ENCODE data around the gene IFIT2.
A peak's percentile ranks its signal among the peaks of the same experiment; 100 is the strongest.
"Not testable (repeated sequence)": the region's sequence is repeated elsewhere in the genome, so short reads cannot be mapped to it uniquely, and the experiment has no call there.

IFIT2 gene

GRCh38 chr10:89279421-89279869, 22.4 kb upstream of the IFIT2 start:
- DNase-seq (ENCODE audit: low spot score): no peak

GRCh38 chr10:89280508-89280907, 21.3 kb upstream of the IFIT2 start:
- no peak for DNase-seq (ENCODE audit: low spot score)

- no peak for DNase-seq (ENCODE audit: low spot score)
Measured at GRCh38 chr10:89281606-89282395, 20.0 kb upstream of the IFIT2 start.

- DNase-seq (ENCODE audit: low spot score): no peak
Measured at GRCh38 chr10:89283025-89283935, 18.6 kb upstream of the IFIT2 start.

- no peak for DNase-seq (ENCODE audit: low spot score)
Measured at GRCh38 chr10:89283936-89284475, 17.8 kb upstream of the IFIT2 start.

GRCh38 chr10:89284711-89285110, 17.1 kb upstream of the IFIT2 start:
- not testable (repeated sequence) for DNase-seq (ENCODE audit: low spot score)

GRCh38 chr10:89285303-89285702, 16.5 kb upstream of the IFIT2 start:
- not testable (repeated sequence) for DNase-seq (ENCODE audit: low spot score)

GRCh38 chr10:89294721-89295239, 7.1 kb upstream of the IFIT2 start:
- no peak for DNase-seq (ENCODE audit: low spot score)

GRCh38 chr10:89295597-89295996, 6.2 kb upstream of the IFIT2 start:
- no peak for DNase-seq (ENCODE audit: low spot score)

GRCh38 chr10:89296220-89296648, 5.6 kb upstream of the IFIT2 start:
- DNase-seq (ENCODE audit: low spot score): peak; percentile 46

- no peak for DNase-seq (ENCODE audit: low spot score)
Measured at GRCh38 chr10:89297356-89297755, 4.5 kb upstream of the IFIT2 start.

- no peak for DNase-seq (ENCODE audit: low spot score)
Measured at GRCh38 chr10:89297791-89298190, 4.1 kb upstream of the IFIT2 start.

GRCh38 chr10:89299031-89299430, 2.8 kb upstream of the IFIT2 start:
- DNase-seq (ENCODE audit: low spot score): no peak

- peak; percentile 60 for DNase-seq (ENCODE audit: low spot score)
Measured at GRCh38 chr10:89301232-89301631, 614 bp upstream of the IFIT2 start.

GRCh38 chr10:89302625-89303024, 779 bp downstream of the IFIT2 start:
- peak; percentile 6 for DNase-seq (ENCODE audit: low spot score)

- DNase-seq (ENCODE audit: low spot score): no peak
Measured at GRCh38 chr10:89303161-89303560, 1.3 kb downstream of the IFIT2 start.

GRCh38 chr10:89304026-89304425, 2.2 kb downstream of the IFIT2 start:
- DNase-seq (ENCODE audit: low spot score): no peak

GRCh38 chr10:89304446-89304845, 2.6 kb downstream of the IFIT2 start:
- DNase-seq (ENCODE audit: low spot score): no peak

GRCh38 chr10:89304925-89305324, 3.1 kb downstream of the IFIT2 start:
- DNase-seq (ENCODE audit: low spot score): no peak

- DNase-seq (ENCODE audit: low spot score): no peak
Measured at GRCh38 chr10:89305766-89306433, 4.1 kb downstream of the IFIT2 start.

- no peak for DNase-seq (ENCODE audit: low spot score)
Measured at GRCh38 chr10:89306434-89307268, 4.8 kb downstream of the IFIT2 start.

Measured in NAMALWA (cell line).